HG03064 (cell line): ENCODE results near the gene C17orf50.

Experiments used
- ATAC-seq: cut with Tn5 transposase; IDR thresholded peaks from one replicate; pipeline ENCODE4 v1.9.1; 2021; ENCODE audit warnings: low read depth; ENCODE audit not compliant: unreplicated experiment

Gene C17orf50

DNA sequence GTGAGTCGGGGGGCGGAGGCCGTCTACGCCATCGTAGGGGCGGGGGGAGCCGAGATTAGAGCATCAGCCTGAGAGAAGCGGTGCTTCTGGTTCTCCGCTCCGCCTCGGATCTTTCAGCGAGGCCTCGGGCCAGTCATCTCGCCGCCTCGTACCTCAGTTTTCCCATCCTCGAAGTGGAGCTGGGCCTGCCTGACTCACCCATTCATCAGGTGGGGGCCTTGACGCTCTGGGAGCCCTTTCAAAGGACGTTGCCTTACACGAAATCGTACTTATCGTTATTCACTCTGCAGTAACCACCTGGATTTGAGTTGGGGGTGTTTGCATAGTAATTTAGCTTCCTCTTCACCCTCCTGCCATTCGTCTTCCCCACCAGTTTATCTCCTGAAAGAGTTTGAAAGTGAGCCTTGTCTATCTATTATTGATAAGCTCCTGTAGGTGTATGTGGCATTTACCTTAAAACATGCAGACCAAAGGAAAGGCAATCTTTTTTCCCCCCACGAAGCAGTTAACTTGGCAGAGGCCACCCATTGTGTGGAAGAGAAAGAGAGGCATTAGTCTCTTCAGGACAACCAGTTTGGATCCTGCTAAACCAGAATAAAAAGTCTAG, 49.3 kb downstream of the C17orf50 start:
- ATAC-seq, result no peak

GRCh38 chr17:35811759-35812158, 51.1 kb downstream of the C17orf50 start:
- no peak for ATAC-seq

GRCh38 chr17:35812456-35812855, 51.8 kb downstream of the C17orf50 start:
- no peak for ATAC-seq
